A549 (cell line): ENCODE measurements around the gene NCEH1. TPM values are rescaled to one million over a fixed set of nuclear protein-coding genes. Genes with fewer than 3 reads are reported as not detected.
A peak's percentile ranks its signal among the peaks of the same experiment; 100 is the strongest.

Source experiments
- ATAC-seq, 2 experiments: fragments of 200-7000 bp in 1 of 2; fragments of >200 bp in 1 of 2; cut with Nextera tagmentation in 1 of 2; cut with Tn5 transposase in 1 of 2; 3 replicates each; pipeline versions ENCODE4 v1.8.0 to v1.9.1; 2018 to 2020; ENCODE audit warnings: mild to moderate bottlenecking in 1 of 2, moderate library complexity in 1 of 2
- CTCF ChIA-PET: fragments of 300-600 bp; sonication (Branson Sonifier 250); formaldehyde crosslinking; extraction: SDS; loops from one replicate; lab custom pipeline; 2021; ENCODE audit warnings: antibody characterized with exemption, inconsistent platforms; lab: Yijun Ruan, JAX
- POLR2A ChIA-PET: fragments of 350-600 bp; formaldehyde crosslinking; extraction: SDS; loops from one replicate; lab custom pipeline; 2021; ENCODE audit warnings: antibody characterized with exemption, inconsistent platforms; lab: Yijun Ruan, JAX
- DNase-seq, 2 experiments: peaks; one replicate each; pipeline versions ENCODE4 v3.0.0 to v3.0.0-alpha.2; 2011 to 2016; ENCODE audit warnings: low read depth in 1 of 2, low spot score in 1 of 2
- FAIRE-seq: peaks from 2 replicates; lab custom pipeline; 2011; peaks lifted over from hg19 to GRCh38; lab: Jason Lieb, UNC
- H3K27ac ChIP-seq, 2 experiments: fragments of >200 bp; sonication (Bioruptor Twin); formaldehyde crosslinking; 3 replicates each; pipeline ENCODE4 v1.5.1; 2016 to 2017
- H3K4me1 ChIP-seq: fragments of >200 bp; sonication (Bioruptor Twin); formaldehyde crosslinking; 3 replicates; pipeline ENCODE4 v1.6.1; 2016
- H3K4me2 ChIP-seq: fragments of >200 bp; sonication (Bioruptor Twin); formaldehyde crosslinking; 3 replicates; pipeline ENCODE4 v1.6.1; 2016
- H3K4me3 ChIP-seq: fragments of >200 bp; sonication (Bioruptor Twin); formaldehyde crosslinking; 3 replicates; pipeline ENCODE4 v1.5.1; 2016
- H3K9me3 ChIP-seq: fragments of >200 bp; sonication (Bioruptor Twin); formaldehyde crosslinking; 3 replicates; pipeline ENCODE4 v1.6.1; 2016
- BHLHE40 ChIP-seq: IDR thresholded peaks from 2 replicates; pipeline ENCODE4 v1.6.1; 2012; ENCODE audit warnings: low read depth, low read length, inconsistent platforms
- CEBPB ChIP-seq, 2 experiments: fragments of >200 bp in 1 of 2; sonication (Bioruptor Twin) in 1 of 2; formaldehyde crosslinking in 1 of 2; IDR thresholded peaks; 2 replicates each; pipeline ENCODE4 v1.6.1; 2012 to 2016
- CHD4 ChIP-seq: fragments of 200-600 bp; sonication (generic); IDR thresholded peaks from 2 replicates; pipeline ENCODE4 v1.6.1; 2016; ENCODE audit warnings: antibody characterized with exemption, mild to moderate bottlenecking, borderline replicate concordance
- EP300 ChIP-seq, 2 experiments: fragments of >200 bp; sonication (Bioruptor Twin); formaldehyde crosslinking; IDR thresholded peaks; 2 replicates in 1 of 2; 3 replicates in 1 of 2; pipeline ENCODE4 v1.6.1; 2016 to 2017
- ESRRA ChIP-seq: fragments of 150-350 bp; IDR thresholded peaks from 2 replicates; pipeline ENCODE4 v1.6.1; 2014; ENCODE audit warnings: mild to moderate bottlenecking, low read length, borderline replicate concordance
- FOSL2 ChIP-seq, 2 experiments: fragments of 450-650 bp in 1 of 2; fragments of >200 bp in 1 of 2; sonication (Bioruptor Twin) in 1 of 2; formaldehyde crosslinking; IDR thresholded peaks; 2 replicates each; pipeline versions ENCODE4 v1.5.0 to v1.6.1; 2016 to 2020; ENCODE audit warnings: mild to moderate bottlenecking in 1 of 2, moderate library complexity in 1 of 2
- GATA3 ChIP-seq: IDR thresholded peaks from 2 replicates; pipeline ENCODE4 v1.6.1; 2012; ENCODE audit warnings: borderline replicate concordance
- HOXA7 ChIP-seq: fragments of 250-450 bp; sonication (Bioruptor Pico); IDR thresholded peaks from 2 replicates; pipeline ENCODE4 v1.5.0; 2020; ENCODE audit warnings: mild to moderate bottlenecking, moderate library complexity
- JUN ChIP-seq, 2 experiments: fragments of >200 bp; sonication (Bioruptor Twin); formaldehyde crosslinking; IDR thresholded peaks; 2 replicates in 1 of 2; 3 replicates in 1 of 2; pipeline ENCODE4 v1.6.1; 2016 to 2017
- JUNB ChIP-seq: fragments of >200 bp; sonication (Bioruptor Twin); formaldehyde crosslinking; IDR thresholded peaks from 2 replicates; pipeline ENCODE4 v1.6.1; 2016
- KDM5A ChIP-seq: fragments of 200-600 bp; sonication (generic); IDR thresholded peaks from 2 replicates; pipeline ENCODE4 v1.6.1; 2016; ENCODE audit warnings: antibody characterized with exemption, mild to moderate bottlenecking
- NPAS2 ChIP-seq: fragments of 250-450 bp; sonication (Bioruptor Pico); IDR thresholded peaks from 2 replicates; pipeline ENCODE4 v1.8.0; 2022; ENCODE audit warnings: mild to moderate bottlenecking, moderate library complexity, borderline replicate concordance
- POLR2A ChIP-seq: IDR thresholded peaks from 2 replicates; pipeline ENCODE4 v1.6.1; 2012; ENCODE audit warnings: mild to moderate bottlenecking, low read length
- RAD21 ChIP-seq, 2 experiments: fragments of >200 bp in 1 of 2; sonication (Bioruptor Twin) in 1 of 2; formaldehyde crosslinking in 1 of 2; IDR thresholded peaks in 1 of 2; conservative IDR thresholded peaks in 1 of 2; 2 replicates in 1 of 2; 3 replicates in 1 of 2; pipeline ENCODE4 v1.6.1; 2012 to 2018; ENCODE audit warnings: inconsistent platforms in 1 of 2
- RARB ChIP-seq: fragments of 250-450 bp; sonication (Bioruptor Pico); IDR thresholded peaks from 2 replicates; pipeline ENCODE4 v1.8.0; 2021; ENCODE audit warnings: mild to moderate bottlenecking, moderate library complexity
- RCOR1 ChIP-seq: fragments of 150-350 bp; IDR thresholded peaks from 2 replicates; pipeline ENCODE4 v1.6.1; 2014; ENCODE audit warnings: antibody characterized with exemption, low read length, low read depth
- RNF2 ChIP-seq: fragments of 200-600 bp; sonication (generic); IDR thresholded peaks from 2 replicates; pipeline ENCODE4 v1.6.1; 2016; ENCODE audit warnings: low read depth, mild to moderate bottlenecking, antibody characterized with exemption, moderate library complexity, borderline replicate concordance
- TP53 ChIP-seq: fragments of 250-450 bp; sonication (Bioruptor Pico); IDR thresholded peaks from 2 replicates; pipeline ENCODE4 v1.5.0; 2021; ENCODE audit warnings: mild to moderate bottlenecking, moderate library complexity
- ZNF302 ChIP-seq: fragments of 250-450 bp; sonication (Bioruptor Pico); IDR thresholded peaks from 2 replicates; pipeline ENCODE4 v1.9.0; 2021; ENCODE audit warnings: inconsistent platforms, mild to moderate bottlenecking, moderate library complexity
- WGBS: methylation state at CpG from one replicate; pipeline ENCODE4 v1.1.6; 2017; ENCODE audit errors: missing lambda C conversion rate; 5-methylcytosine and 5-hydroxymethylcytosine counted together
- polyA plus RNA-seq, 4 experiments: library from polyadenylated mRNA; depleted of rRNA in 3 of 4; stranded (reverse); fragments of >200 nt; fragmentation: RNase III in 1 of 4; extraction: RNeasy Plus Mini Kit Qiagen cat#74134 plus additional on column Dnase treatment in 1 of 4; gene quantifications; 2 replicates in 3 of 4; 3 replicates in 1 of 4; pipeline ENCODE4 v1.2.3, GENCODE V29; 2011 to 2017
- TF ChIP-seq, protein P1 (sequence below): fragments of 200-600 bp; sonication (generic); IDR thresholded peaks from 2 replicates; pipeline ENCODE4 v1.6.1; 2016; ENCODE audit warnings: antibody characterized with exemption, mild to moderate bottlenecking, moderate library complexity
- TF ChIP-seq, protein P2 (sequence below): IDR thresholded peaks from 2 replicates; pipeline ENCODE4 v1.6.1; 2012
- TF ChIP-seq, protein P3 (sequence below): IDR thresholded peaks from 2 replicates; pipeline ENCODE4 v1.6.1; 2012; ENCODE audit warnings: low read depth, borderline replicate concordance
- TF ChIP-seq, protein P4 (sequence below): fragments of 450-650 bp; IDR thresholded peaks from 2 replicates; pipeline ENCODE4 v1.6.1; 2014; ENCODE audit warnings: antibody characterized with exemption

NCEH1 gene
- polyA plus RNA-seq, 2 of the 4 experiments (the other 2 are of a cell fraction): 21.4 to 33.2 TPM

DNA sequence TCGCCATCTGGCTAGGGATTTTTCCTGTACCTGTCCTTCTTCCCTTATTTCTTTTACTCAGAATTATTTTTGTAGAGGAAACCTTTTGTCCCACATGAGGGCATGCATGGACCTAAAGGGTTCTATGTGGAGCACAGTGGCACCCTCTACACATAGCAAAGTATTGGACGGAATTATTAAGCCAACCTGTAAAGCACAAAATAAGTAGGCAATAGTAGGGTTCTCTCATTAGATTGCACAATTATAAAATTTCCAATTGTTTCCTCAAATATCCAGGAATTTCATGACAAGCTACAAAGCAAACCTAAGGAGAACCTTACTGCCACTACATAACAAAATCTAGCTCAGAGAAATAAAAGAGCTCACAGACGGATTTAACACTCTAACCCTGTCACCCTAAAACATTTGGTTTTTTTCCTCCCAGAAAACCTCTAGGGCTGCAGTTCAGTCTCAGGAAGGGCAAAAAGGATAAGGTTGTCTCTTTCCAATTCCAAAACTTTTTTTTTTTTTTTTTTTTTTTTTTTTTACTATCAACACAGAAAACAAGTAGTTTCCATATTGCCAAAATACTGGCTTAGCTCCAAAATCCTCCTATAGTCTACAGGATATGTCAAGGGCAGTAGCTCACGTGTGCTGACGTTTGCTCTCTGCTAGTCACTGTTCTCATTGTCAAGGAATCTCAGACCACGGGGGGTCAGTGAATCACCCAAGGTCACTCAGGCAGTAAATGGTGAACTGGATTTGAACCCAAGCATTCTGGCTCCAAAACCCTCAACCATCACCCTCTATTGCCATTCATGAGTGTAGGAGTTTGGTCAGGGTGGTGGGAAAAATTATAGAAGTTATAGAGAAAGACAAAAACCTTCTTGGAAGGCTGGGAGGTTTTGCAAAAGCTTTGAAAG, 52.3 kb downstream of the NCEH1 start:
- Histone ChIP-seq H3K27ac (peak overlapping the region; percentile 82 to 91), H3K9me3 (no peaks in the 10 kb centered on the region), H3K4me1 (peaks cover 25% of the 10 kb centered on the region), H3K4me2 (peak overlapping the region; percentile 80), H3K4me3 (no peak overlapping the region)
- TF ChIP-seq FOSL2 (IDR thresholded peaks at IDR 0.05) (peak; percentile 44; the same call in 1 of the 2 replicates), FOSL2 (CRISPR knock-in tag; IDR thresholded peaks at IDR 0.05) (peak; percentile 87), BHLHE40 (peak; percentile 59), RAD21 (conservative IDR thresholded peaks at IDR 0.05 in 1 of 2, IDR thresholded peaks at IDR 0.05 in 1 of 2) (no peak), POLR2A (no peak), RARB (CRISPR knock-in tag) (peak; percentile 91), CEBPB (IDR thresholded peaks at IDR 0.05) (peak in 1 of 2 experiments; percentile 13; a peak in 1 of 4 replicates), ESRRA (peak; percentile 72; the same call in 1 of the 2 replicates), JUN (IDR thresholded peaks at IDR 0.05) (peak in 1 of 2 experiments; percentile 60; a peak in 2 of 5 replicates), EP300 (IDR thresholded peaks at IDR 0.05) (peak in 1 of 2 experiments; percentile 26; a peak in 1 of 5 replicates), GATA3 (peak; percentile 62; the same call in 1 of the 2 replicates), RNF2 (no peak), ZNF302 (CRISPR knock-in tag) (no peak), TP53 (CRISPR knock-in tag) (no peak), CHD4 (no peak), RCOR1 (no peak), HOXA7 (CRISPR knock-in tag) (no peak), JUNB (peak; percentile 76), NPAS2 (no peak), KDM5A (no peak)
- TF ChIP-seq, protein P1, sequence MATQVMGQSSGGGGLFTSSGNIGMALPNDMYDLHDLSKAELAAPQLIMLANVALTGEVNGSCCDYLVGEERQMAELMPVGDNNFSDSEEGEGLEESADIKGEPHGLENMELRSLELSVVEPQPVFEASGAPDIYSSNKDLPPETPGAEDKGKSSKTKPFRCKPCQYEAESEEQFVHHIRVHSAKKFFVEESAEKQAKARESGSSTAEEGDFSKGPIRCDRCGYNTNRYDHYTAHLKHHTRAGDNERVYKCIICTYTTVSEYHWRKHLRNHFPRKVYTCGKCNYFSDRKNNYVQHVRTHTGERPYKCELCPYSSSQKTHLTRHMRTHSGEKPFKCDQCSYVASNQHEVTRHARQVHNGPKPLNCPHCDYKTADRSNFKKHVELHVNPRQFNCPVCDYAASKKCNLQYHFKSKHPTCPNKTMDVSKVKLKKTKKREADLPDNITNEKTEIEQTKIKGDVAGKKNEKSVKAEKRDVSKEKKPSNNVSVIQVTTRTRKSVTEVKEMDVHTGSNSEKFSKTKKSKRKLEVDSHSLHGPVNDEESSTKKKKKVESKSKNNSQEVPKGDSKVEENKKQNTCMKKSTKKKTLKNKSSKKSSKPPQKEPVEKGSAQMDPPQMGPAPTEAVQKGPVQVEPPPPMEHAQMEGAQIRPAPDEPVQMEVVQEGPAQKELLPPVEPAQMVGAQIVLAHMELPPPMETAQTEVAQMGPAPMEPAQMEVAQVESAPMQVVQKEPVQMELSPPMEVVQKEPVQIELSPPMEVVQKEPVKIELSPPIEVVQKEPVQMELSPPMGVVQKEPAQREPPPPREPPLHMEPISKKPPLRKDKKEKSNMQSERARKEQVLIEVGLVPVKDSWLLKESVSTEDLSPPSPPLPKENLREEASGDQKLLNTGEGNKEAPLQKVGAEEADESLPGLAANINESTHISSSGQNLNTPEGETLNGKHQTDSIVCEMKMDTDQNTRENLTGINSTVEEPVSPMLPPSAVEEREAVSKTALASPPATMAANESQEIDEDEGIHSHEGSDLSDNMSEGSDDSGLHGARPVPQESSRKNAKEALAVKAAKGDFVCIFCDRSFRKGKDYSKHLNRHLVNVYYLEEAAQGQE: no peak
- TF ChIP-seq, protein P2, sequence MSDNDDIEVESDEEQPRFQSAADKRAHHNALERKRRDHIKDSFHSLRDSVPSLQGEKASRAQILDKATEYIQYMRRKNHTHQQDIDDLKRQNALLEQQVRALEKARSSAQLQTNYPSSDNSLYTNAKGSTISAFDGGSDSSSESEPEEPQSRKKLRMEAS: peak; percentile 59
- TF ChIP-seq, protein P3, sequence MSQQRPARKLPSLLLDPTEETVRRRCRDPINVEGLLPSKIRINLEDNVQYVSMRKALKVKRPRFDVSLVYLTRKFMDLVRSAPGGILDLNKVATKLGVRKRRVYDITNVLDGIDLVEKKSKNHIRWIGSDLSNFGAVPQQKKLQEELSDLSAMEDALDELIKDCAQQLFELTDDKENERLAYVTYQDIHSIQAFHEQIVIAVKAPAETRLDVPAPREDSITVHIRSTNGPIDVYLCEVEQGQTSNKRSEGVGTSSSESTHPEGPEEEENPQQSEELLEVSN: no peak
- TF ChIP-seq, protein P4, sequence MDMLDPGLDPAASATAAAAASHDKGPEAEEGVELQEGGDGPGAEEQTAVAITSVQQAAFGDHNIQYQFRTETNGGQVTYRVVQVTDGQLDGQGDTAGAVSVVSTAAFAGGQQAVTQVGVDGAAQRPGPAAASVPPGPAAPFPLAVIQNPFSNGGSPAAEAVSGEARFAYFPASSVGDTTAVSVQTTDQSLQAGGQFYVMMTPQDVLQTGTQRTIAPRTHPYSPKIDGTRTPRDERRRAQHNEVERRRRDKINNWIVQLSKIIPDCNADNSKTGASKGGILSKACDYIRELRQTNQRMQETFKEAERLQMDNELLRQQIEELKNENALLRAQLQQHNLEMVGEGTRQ: peak; percentile 36; the same call in 1 of the 2 replicates
- CTCF ChIA-PET: interaction anchor here (0.8 to 3.2 kb wide), 8 partner anchors 9 to 181 kb away, joined by 3 to 13 read pairs (median 6); no protein-coding TSS in a partner anchor
- POLR2A ChIA-PET: interaction anchor here (0.7 to 1.7 kb wide), 2 partner anchors 35 to 604 kb away, joined by 6 to 9 read pairs; no protein-coding TSS in a partner anchor
- peak; percentile 94 to 99 for ATAC-seq
- no peak for FAIRE-seq
- DNase-seq: peak; percentile 47 to 92
- 50% methylated on average over 6 of the region's 6 CpGs for WGBS
